GM18498 (cell line): ENCODE results near the gene CYP51A1.
"Not testable (repeated sequence)": the region's sequence is repeated elsewhere in the genome, so short reads cannot be mapped to it uniquely, and the experiment has no call there.

Experiments
- ATAC-seq: cut with Tn5 transposase; IDR thresholded peaks from one replicate; pipeline ENCODE4 v1.9.1; 2021; ENCODE audit warnings: mild to moderate bottlenecking, moderate library complexity; ENCODE audit not compliant: unreplicated experiment

CYP51A1 gene

DNA sequence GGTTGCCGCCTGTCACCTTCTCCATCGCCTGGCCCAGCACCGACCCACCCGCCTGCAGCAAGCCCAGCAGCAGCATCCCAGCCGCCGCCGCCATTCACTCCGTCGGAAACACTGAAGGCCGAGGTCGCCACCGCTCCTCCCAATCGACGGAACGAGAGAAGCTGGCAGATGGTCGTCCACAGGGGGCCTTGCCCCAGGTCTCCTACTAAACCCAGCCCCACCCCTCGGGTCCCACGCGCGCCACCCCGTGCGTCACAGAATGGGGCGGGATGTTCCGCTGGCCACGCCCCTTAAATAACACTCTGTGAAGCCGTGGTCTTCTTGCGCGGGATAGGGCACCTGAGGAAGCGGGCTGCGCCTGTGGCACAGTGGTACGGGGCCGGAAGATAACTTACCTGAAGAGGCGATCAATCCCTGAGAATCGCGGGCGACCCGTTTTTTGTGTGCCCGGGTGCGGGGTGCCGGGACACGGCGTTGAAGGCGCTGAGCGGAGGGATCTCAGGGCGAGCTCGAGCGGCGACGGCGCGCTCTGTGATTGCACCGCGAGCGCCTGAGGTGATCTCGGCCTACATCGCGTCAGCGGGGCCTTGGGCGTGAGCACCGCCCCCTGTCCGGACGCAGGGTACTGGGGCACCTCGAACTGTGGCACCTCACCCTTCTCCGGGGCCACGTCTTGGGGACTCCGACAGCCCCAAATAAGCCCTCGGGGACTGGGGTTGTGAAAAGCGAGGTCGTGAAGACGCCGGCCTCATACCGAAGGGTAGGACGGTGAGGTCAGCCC, at the start of gene CYP51A1:
Gene CYP51A1 (minus strand): TSS at position 207 of the 781 bp plus-strand sequence. CDS start 113 bp downstream, at position 94.
- peak; percentile 85 for ATAC-seq

DNA sequence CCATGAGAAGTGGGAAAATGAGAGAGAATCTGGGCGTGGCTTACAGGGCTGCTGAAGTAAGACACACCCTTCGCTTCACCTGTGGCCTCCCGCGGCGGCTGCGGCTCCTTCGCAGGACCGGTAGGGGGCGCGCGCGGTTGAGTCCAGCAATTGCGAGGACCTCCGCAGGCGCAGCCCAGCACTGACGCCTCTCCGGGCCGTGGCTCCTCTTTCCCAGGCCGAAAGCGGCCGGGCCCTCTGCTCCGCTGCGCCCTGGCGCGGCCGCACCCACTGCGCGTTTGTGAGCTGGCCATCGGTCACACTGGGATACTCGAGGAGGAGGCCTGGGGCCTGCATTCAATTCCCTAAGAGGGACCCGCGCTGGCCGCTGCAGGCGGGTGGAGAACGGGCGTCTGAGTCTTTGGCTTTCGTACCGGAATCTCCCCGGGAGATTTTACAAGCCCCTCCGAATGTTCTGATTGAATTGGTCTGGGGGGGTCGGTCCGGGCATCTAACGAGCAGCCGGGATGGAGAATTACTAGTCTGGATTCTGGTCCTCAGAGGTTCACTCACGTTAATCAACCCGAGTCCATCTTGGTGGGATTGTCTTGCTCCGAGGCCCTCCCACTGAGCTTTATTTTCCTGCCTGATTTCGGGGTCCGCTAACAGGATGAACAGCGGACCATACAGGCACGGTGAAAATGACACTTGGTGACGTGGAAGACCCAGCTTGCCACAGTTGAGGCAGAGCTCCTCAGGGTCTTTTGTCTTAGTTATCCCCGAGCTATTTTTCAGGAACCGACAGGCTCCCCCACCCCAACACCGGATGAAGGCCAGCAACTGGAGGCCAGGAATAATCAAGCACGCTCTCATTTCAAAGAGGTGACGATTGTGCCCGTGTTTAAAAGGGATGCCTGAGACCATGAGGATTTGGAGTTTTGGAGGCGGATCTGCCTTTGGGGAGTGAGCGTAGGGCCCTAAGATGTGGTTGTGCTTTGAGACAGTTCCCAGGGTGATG, 44.9 kb upstream of the CYP51A1 start, which contains the start of gene LRRD1:
Gene LRRD1 (minus strand): TSS at position 215 of the 997 bp plus-strand sequence. CDS start 13,940 bp downstream, outside the sequence.
- peak; percentile 100 for ATAC-seq

DNA sequence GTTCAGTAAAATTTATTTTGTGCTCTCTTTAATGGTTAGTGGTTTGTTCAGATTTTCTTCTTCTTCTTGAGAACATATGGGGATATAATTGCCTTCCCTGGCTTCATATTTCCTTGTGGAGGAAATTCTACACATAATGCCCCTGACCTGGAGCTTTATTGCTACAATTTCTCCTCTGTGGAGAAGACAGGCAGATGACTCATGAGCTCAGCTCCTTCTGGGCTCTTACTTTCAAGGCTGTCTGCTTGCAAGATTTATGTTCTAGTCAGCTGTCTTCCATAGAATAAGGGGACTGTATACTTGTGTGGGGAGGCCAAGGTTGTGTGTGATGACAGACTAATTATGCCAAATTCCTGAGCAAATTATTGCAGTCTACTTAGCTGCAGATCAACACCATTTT, 43.1 kb upstream of the CYP51A1 start:
- no peak for ATAC-seq

DNA sequence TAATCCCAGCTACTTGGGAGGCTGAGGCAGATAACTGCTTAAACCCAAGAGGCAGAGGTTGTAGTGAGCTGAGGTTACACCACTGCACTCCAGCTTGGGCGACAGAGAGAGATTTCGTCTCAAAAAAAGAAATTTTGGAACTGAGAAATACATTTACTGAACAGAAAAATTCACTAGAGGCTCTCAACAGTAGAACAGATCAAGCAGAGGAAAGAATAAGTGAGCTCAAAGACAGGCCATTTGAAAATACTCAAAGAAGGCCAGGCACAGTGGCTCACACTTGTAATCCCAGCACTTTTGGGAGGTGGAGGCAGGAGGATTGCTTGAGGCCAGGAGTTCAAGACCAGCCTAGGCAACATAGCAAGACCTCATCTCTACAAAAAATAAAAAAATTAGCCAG, 35.3 kb upstream of the CYP51A1 start:
- not testable (repeated sequence) for ATAC-seq

GRCh38 chr7:92161271-92161670, 27.0 kb upstream of the CYP51A1 start:
- no peak for ATAC-seq

- ATAC-seq, result peak; percentile 77
These were observed 24.6 kb upstream of the CYP51A1 start for GRCh38 chr7:92158660-92159575.

DNA sequence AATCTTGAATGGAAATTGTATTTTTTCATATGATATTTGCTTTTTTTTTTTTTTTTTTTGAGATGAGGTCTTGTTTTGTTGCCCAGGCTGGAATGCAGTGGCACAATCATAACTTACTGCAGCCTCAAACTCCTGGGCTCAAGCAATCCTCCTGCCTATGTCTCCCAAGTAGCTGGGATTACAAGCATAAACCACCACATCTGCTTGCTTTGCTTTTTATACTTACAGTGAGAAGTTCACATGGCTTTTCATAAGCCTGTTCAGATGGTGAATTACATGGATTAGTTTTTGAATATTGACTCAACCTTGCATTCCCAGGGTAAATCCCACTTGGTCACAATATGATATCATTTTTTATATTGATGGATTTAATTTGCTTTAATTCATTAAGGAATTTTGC, 22.7 kb upstream of the CYP51A1 start:
- ATAC-seq, result no peak

DNA sequence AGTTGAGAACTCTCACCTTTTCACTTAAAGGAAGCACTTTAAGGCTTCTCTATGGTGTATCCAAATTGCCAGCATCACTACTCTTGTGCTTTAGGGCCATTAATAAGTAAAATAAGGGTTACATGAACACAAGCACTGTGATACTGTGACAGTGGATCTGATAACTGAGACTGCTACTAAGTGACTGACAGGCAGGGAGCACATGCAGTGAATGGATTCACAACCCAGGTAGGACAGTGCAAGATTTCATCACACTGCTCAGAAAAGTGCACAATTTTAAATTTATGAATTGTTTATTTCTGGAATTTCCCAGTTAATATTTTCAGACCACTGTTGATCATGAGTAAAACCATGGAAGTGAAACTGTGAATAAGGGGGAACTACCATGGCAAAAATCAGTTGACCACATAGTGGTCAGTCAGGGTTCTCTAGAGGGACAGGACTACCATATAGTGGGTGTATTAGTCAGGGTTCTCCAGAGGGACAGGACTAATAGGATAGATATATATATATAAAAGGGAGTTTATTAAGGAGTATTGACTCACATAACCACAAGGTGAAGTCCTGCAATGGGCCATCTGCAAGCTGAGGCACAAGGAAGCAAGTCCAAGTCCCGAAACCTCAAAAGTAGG, 20.9 kb upstream of the CYP51A1 start:
- no peak for ATAC-seq

- no peak for ATAC-seq
These were observed 16.3 kb upstream of the CYP51A1 start for GRCh38 chr7:92150450-92151017.

DNA sequence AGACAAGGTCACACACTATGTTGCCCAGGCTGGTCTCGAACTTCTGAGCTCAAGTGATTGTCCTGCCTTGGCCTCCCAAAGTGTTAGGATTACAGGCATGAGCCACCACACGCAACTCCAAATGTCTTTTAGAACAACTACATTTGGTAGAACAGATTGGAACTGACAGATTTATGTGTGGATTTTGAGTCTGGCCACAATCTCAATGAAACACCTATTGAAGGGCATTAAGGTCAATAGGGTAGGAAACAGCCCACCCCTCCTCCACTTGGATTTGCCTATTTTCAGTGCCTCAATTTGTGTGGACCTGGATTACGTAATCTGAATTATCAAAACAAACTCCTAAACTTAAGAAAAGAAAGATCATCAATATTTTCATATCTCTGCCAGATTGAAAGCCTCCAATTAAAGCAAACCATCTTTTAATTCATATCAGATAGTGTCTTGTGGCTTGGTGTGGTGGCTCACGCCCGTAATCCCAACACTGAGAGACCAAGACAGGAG, 15.5 kb upstream of the CYP51A1 start:
- ATAC-seq, result no peak

DNA sequence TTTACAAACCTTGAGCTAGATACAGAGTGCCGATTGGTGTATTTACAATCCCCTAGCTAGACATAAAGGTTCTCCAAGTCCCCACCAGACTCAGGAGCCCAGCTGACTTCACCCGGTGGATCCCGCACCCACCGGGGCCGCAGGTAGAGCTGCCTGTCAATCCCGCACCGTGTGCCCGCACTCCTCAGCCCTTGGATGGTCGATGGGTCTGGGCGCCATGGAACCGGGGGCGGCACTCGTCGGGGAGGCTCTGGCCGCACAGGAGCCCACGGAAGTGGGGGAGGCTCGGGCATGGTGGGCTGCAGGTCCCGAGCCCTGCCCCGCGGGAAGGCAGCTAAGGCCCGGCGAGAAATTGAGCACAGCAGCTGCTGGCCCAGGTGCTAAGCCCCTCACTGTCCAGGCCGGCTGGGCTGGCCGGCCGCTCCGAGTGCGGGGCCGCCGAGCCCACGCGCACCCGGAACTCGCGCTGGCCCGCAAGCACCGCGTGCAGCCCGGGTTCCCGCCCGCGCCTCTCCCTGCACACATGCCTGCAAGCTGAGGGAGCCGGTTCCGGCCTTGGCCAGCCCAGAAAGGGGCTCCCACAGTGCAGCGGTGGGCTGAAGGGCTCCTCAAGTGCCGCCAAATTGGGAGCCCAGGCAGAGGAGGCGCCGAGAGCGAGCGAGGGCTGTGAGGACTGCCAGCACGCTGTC, 9.1 kb upstream of the CYP51A1 start:
- ATAC-seq, result not testable (repeated sequence)

- not testable (repeated sequence) for ATAC-seq
These were observed 8.5 kb upstream of the CYP51A1 start for GRCh38 chr7:92142791-92143190.

DNA sequence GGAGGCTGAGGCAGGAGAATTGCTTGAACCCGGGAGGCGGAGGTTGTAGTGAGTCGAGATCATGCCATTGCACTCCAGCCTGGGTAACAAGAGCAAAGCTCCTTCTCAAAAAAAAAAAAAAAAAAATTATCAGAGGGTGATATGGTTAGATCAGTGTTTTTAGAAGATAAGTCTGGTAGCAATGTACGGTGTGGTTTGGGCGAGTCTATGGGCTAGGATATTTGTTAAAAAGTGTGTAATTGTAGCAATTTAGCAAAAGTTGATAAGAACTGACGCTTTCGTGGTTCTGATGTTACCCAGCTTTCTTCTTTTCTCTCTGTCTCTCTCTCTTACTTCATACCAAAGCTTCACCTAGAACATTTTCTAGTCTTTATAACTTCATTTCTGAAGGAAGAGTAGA, 6.9 kb upstream of the CYP51A1 start:
- ATAC-seq, result no peak

DNA sequence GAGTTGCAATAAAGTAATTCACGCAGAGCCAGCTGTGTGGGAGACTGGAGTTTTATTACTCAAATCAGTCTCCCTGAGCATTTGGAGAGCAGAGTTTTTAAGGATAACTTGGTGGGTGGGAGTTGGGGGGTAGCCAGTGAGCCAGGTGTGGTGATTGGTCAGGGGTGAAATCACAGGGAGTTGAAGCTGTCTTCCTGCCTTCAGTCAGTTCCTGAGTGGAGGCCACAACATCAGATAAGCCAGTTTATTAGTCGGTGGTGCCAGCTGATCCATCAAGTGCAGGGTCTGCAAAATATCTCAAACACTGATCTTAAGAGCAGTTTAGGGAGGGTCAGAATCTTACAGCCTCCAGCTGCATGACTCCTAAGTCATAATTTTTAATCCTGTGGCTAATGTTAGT, 3.3 kb upstream of the CYP51A1 start:
- ATAC-seq, result no peak

- ATAC-seq, result no peak
These were observed 994 bp upstream of the CYP51A1 start for GRCh38 chr7:92135052-92135889.

DNA sequence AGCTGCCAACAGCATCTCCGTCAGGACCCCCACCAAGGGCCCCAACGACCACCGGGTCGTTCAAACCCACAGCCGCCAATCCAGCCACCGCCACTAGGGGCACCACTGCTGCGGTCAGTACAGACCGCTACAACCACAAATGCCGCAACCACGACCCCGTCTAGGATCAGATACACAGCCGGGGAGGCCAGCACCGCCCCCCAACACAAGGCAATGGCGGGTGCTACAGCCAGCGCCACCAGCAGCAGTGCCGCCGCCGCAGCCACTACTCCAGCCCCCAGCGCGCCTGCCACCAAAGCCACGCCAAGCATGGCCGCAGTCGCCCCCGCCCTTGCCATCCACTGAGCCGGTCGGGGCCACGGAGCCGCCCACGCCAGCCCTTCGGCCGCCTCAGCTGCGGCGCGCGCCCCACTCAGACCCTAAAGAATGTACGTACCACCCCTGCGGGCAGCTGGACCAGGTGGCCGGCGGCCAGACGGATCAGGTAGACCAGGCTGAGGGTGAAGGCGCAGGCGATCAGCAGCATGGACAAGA, 473 bp downstream of the CYP51A1 start:
- ATAC-seq, result peak; percentile 38

GRCh38 chr7:92133133-92133736, 1.0 kb downstream of the CYP51A1 start:
- ATAC-seq, result peak; percentile 25
